PC-3 (cell line): ENCODE results near the gene TSPAN16.
"Not testable (repeated sequence)": the region's sequence is repeated elsewhere in the genome, so short reads cannot be mapped to it uniquely, and the experiment has no call there.

Experiments used
- CTCF ChIP-seq: fragments of 300-600 bp; sonication (generic); conservative IDR thresholded peaks from 2 replicates; pipeline ENCODE4 v1.5.1; 2017; ENCODE audit warnings: antibody characterized with exemption, low read depth, mild to moderate bottlenecking, low read length
- EZH2phosphoT487 ChIP-seq: fragments of 300-600 bp; sonication (generic); IDR thresholded peaks from 2 replicates; pipeline ENCODE4 v1.6.1; 2018; ENCODE audit warnings: mild to moderate bottlenecking, antibody characterized with exemption, low read length, borderline replicate concordance

- not testable (repeated sequence) for TF ChIP-seq CTCF, EZH2phosphoT487
Measured at GRCh38 chr19:11340099-11340467, 44.1 kb downstream of the TSPAN16 start.
